ENCODE results near the gene SYNE1.

Gene SYNE1

GRCh38 chr6:152167641-152168603 lies 469.2 kb downstream of the SYNE1 start:
- peak overlapping the region; percentile 52 for H3K27ac ChIP-seq (ENCODE audit: low read depth, low read length)
- H3K4me2 ChIP-seq (ENCODE audit: low read depth, low read length, poor library complexity, severe bottlenecking): peak overlapping the region; percentile 41
- no peaks in the 10 kb centered on the region for H3K9me3 ChIP-seq (ENCODE audit: insufficient read depth, low read length)
- H3K9ac ChIP-seq (ENCODE audit: low read length): peak overlapping the region; percentile 2; the same call in 1 of the 2 replicates
- peaks cover 33% of the 10 kb centered on the region for H3K36me3 ChIP-seq (ENCODE audit: low read length)
- no peaks in the 10 kb centered on the region for H4K20me1 ChIP-seq (ENCODE audit: low read depth, low read length)
- H2AFZ ChIP-seq (ENCODE audit: low read depth, low read length, severe bottlenecking): peak overlapping the region; percentile 21
- no peaks in the 10 kb centered on the region for H3K79me2 ChIP-seq (ENCODE audit: insufficient read depth, low read length)
- no peak overlapping the region for H3K4me3 ChIP-seq (ENCODE audit: insufficient read depth, low read length, poor library complexity, severe bottlenecking)
- no peaks in the 10 kb centered on the region for H3K9me2 ChIP-seq (replicated peaks; ENCODE audit: insufficient read depth, low read length)
- TF ChIP-seq EZH2phosphoT487 (conservative IDR thresholded peaks at IDR 0.05; ENCODE audit: low read length): no peak
- TF ChIP-seq CTCF (IDR thresholded peaks at IDR 0.05; ENCODE audit: insufficient read depth, low read length, poor library complexity, severe bottlenecking): no peak
- H3K27me3 ChIP-seq (ENCODE audit: low read length): no peaks in the 10 kb centered on the region
- H3F3A ChIP-seq (ENCODE audit: insufficient read depth): peaks cover 4% of the 10 kb centered on the region; the same call in 1 of the 2 replicates

- H3K4me2 ChIP-seq (ENCODE audit: low read depth, low read length, poor library complexity, severe bottlenecking): peak overlapping the region; percentile 14
- H4K20me1 ChIP-seq (ENCODE audit: low read depth, low read length): no peaks in the 10 kb centered on the region
- H3K79me2 ChIP-seq (ENCODE audit: insufficient read depth, low read length): no peaks in the 10 kb centered on the region
- no peak overlapping the region for H2AFZ ChIP-seq (ENCODE audit: low read depth, low read length, severe bottlenecking)
- H3K36me3 ChIP-seq (ENCODE audit: low read length): peaks cover 26% of the 10 kb centered on the region
- H3K9me3 ChIP-seq (ENCODE audit: insufficient read depth, low read length): no peaks in the 10 kb centered on the region
- no peak overlapping the region for H3K27ac ChIP-seq (ENCODE audit: low read depth, low read length)
- H3K9ac ChIP-seq (ENCODE audit: low read length): no peak overlapping the region
- TF ChIP-seq CTCF (IDR thresholded peaks at IDR 0.05; ENCODE audit: insufficient read depth, low read length, poor library complexity, severe bottlenecking) (no peak), EZH2phosphoT487 (conservative IDR thresholded peaks at IDR 0.05; ENCODE audit: low read length) (no peak)
- H3F3A ChIP-seq (ENCODE audit: insufficient read depth): peaks cover 4% of the 10 kb centered on the region; the same call in 1 of the 2 replicates
- no peak overlapping the region for H3K4me3 ChIP-seq (ENCODE audit: insufficient read depth, low read length, poor library complexity, severe bottlenecking)
- no peaks in the 10 kb centered on the region for H3K27me3 ChIP-seq (ENCODE audit: low read length)
- H3K9me2 ChIP-seq (replicated peaks; ENCODE audit: insufficient read depth, low read length): no peaks in the 10 kb centered on the region
Observed at GRCh38 chr6:152166897-152167296, 470.3 kb downstream of the SYNE1 start.

- Histone ChIP-seq H3F3A (ENCODE audit: insufficient read depth) (peaks cover 4% of the 10 kb centered on the region; the same call in 1 of the 2 replicates), H3K27ac (ENCODE audit: low read depth, low read length) (no peak overlapping the region), H3K4me3 (ENCODE audit: insufficient read depth, low read length, poor library complexity, severe bottlenecking) (no peak overlapping the region), H3K4me2 (ENCODE audit: low read depth, low read length, poor library complexity, severe bottlenecking) (no peak overlapping the region), H3K36me3 (ENCODE audit: low read length) (peaks cover 24% of the 10 kb centered on the region), H3K9ac (ENCODE audit: low read length) (no peak overlapping the region), H2AFZ (ENCODE audit: low read depth, low read length, severe bottlenecking) (no peak overlapping the region), H3K9me3 (ENCODE audit: insufficient read depth, low read length) (no peaks in the 10 kb centered on the region), H3K9me2 (replicated peaks; ENCODE audit: insufficient read depth, low read length) (no peaks in the 10 kb centered on the region), H4K20me1 (ENCODE audit: low read depth, low read length) (no peaks in the 10 kb centered on the region), H3K79me2 (ENCODE audit: insufficient read depth, low read length) (no peaks in the 10 kb centered on the region), H3K27me3 (ENCODE audit: low read length) (no peaks in the 10 kb centered on the region)
- TF ChIP-seq CTCF (IDR thresholded peaks at IDR 0.05; ENCODE audit: insufficient read depth, low read length, poor library complexity, severe bottlenecking): no peak
- TF ChIP-seq EZH2phosphoT487 (conservative IDR thresholded peaks at IDR 0.05; ENCODE audit: low read length): no peak
Observed at GRCh38 chr6:152166497-152166896, 470.7 kb downstream of the SYNE1 start.

All from SU-DHL-6 (cell line).